ENCODE results near the gene STOML1. TPM values are rescaled to one million over a fixed set of nuclear protein-coding genes. Genes with fewer than 3 reads are reported as not detected.

Gene STOML1
- total RNA-seq, 1 experiment from 2014 or later = 4.3 TPM

GRCh38 chr15:73935547-73935946, 56.5 kb downstream of the STOML1 start:
- no peak for DNase-seq (ENCODE audit: extremely low read depth, low read depth)

GRCh38 chr15:73934281-73934680, 57.8 kb downstream of the STOML1 start:
- no peak for DNase-seq (ENCODE audit: extremely low read depth, low read depth)

GRCh38 chr15:73932381-73933191, 59.5 kb downstream of the STOML1 start:
- no peak for DNase-seq (ENCODE audit: extremely low read depth, low read depth)

GRCh38 chr15:73931441-73931840, 60.7 kb downstream of the STOML1 start:
- no peak for DNase-seq (ENCODE audit: extremely low read depth, low read depth)

GRCh38 chr15:73930790-73931281, 61.3 kb downstream of the STOML1 start:
- DNase-seq (ENCODE audit: extremely low read depth, low read depth) = no peak

GRCh38 chr15:73930371-73930770, 61.7 kb downstream of the STOML1 start:
- no peak for DNase-seq (ENCODE audit: extremely low read depth, low read depth)

GRCh38 chr15:73928971-73929627, 63.0 kb downstream of the STOML1 start:
- no peak for DNase-seq (ENCODE audit: extremely low read depth, low read depth)

Other genes starting within 250 kb of the STOML1 start
- 0.02 TPM in 1 of 2 replicates, not detected in the other for gene INSYN1, start 238.9 kb downstream of the STOML1 start, total RNA-seq (2014; rRNA removed; shearing (Covaris generic))
- gene TBC1D21, start 118.7 kb downstream of the STOML1 start, total RNA-seq (2014; rRNA removed; shearing (Covaris generic)) = not detected in 2 replicates
- 9.8 and 10.4 TPM in 2 replicates for gene LOXL1, start 65.8 kb downstream of the STOML1 start, total RNA-seq (2014; rRNA removed; shearing (Covaris generic))
- gene PML, start 2.4 kb upstream of the STOML1 start, total RNA-seq (2014; rRNA removed; shearing (Covaris generic)) = 9.6 and 10.1 TPM in 2 replicates
- not detected in 2 replicates for gene GOLGA6A, start 90.3 kb upstream of the STOML1 start, total RNA-seq (2014; rRNA removed; shearing (Covaris generic))
- gene ISLR2, start 138.3 kb upstream of the STOML1 start, total RNA-seq (2014; rRNA removed; shearing (Covaris generic)) = not detected in 2 replicates
- not detected in 2 replicates for gene ISLR, start 181.4 kb upstream of the STOML1 start, total RNA-seq (2014; rRNA removed; shearing (Covaris generic))
- 0.17 and 0.29 TPM in 2 replicates for gene STRA6, start 210.5 kb upstream of the STOML1 start, total RNA-seq (2014; rRNA removed; shearing (Covaris generic))
- 0.12 TPM in 1 of 2 replicates, not detected in the other for gene CCDC33, start 244.0 kb upstream of the STOML1 start, total RNA-seq (2014; rRNA removed; shearing (Covaris generic))